GM21381 (cell line): Measurements from ENCODE around the gene TMEFF2.

ENCODE experiments used
- ATAC-seq: cut with Tn5 transposase; IDR thresholded peaks from one replicate; pipeline ENCODE4 v1.9.1; 2021; ENCODE audit warnings: mild to moderate bottlenecking, moderate library complexity; ENCODE audit not compliant: unreplicated experiment

The TMEFF2 gene

GRCh38 chr2:192070099-192070498 lies 124.6 kb downstream of the TMEFF2 start:
- ATAC-seq, result no peak

GRCh38 chr2:192069417-192069816 lies 125.3 kb downstream of the TMEFF2 start:
- ATAC-seq, result no peak

DNA sequence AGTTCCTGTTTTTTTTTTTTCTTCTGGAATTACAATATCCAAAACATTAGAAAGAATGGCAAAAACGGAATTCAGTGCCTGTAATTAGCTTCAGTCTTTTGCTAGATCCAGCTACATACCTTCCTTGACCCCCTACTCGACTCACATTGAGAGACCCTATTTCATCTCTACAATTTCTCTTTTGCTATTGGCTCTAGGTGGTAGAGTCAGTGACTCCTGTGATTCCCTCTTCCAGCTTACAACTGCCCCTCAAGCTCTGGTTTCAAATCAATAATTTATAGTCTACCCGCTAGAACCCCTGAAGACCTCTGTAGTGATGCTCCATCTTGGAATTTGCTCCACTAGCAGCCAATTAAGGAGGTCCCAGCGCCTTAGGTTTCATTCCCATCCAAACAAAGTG lies 125.8 kb downstream of the TMEFF2 start:
- no peak for ATAC-seq

DNA sequence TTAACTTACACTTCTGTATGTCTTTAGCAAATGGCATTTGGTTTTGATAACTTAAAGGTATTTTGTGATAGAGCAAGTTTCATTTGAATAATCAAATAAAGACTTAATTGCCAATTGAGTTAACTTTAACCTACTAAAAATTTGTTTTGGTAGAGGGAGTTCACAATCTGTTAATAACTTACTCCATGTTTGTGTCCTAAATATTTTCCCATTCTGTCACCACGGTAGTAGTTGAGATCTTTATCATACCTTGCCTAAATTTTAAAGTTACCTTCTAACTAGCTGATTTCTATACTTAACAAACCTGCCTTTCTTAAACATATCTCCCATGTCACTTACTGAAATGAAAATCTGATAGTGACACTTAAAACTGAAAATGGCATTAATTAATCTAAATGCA lies 127.1 kb downstream of the TMEFF2 start:
- ATAC-seq, result no peak

DNA sequence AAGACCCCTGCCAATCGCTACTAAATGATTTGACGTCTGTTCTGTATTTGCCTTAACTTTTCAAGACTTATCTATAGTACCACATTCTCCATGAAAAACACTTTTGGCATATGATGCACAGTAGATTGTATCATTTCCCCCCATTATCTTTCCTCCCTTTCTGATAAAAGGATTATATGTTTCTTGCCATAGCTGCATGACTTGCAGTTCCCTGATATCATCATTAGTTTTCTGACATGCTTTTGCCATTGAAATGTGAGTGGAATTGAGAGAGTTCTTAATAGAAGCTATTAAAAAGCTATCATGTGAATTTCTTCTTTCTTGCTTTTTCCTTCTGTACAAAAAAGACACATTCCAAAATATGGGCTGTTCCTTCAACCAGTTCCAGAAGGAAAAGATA lies 130.3 kb downstream of the TMEFF2 start:
- ATAC-seq, result no peak

GRCh38 chr2:192060161-192060560 lies 134.6 kb downstream of the TMEFF2 start:
- no peak for ATAC-seq

DNA sequence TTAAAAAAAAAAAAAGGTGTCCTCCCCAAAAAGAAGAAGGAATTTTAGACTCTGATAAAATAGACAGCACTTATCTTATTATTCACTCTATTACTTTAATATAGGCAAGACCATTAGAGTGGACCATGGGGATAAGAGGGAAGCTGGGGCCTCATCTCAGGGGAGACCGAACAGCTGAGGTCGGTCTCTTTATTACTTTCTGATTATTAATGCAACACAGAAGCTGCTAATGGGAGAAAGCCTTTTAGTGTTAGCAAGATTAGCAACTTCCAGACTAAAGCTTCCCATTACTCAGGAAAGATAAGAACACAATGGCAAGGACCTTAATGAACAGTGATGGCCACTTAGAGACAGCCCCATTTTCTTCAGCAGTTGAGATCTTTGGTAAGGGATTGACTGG lies 135.5 kb downstream of the TMEFF2 start:
- no peak for ATAC-seq

DNA sequence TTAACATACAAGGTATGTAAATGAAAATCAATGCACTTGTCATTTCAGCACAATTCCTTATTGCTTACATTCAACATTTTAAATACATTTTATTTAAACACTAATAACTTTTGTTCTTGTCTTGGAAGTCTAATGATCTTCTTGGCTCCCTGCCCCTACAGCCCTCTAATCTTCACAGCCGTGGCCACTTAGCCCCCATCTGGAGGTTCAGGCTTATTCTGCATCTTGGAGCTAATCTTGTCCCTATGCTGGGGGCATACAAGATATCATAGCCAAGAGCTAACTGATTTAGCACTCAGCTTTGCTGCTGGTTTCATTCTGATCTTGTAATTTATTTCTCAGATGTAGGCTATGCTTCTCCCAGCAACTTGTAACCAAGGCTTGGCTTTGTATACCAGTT lies 140.8 kb downstream of the TMEFF2 start:
- no peak for ATAC-seq

- no peak for ATAC-seq
These were observed 143.2 kb downstream of the TMEFF2 start for GRCh38 chr2:192051533-192051932.

GRCh38 chr2:192049362-192049761 lies 145.4 kb downstream of the TMEFF2 start:
- ATAC-seq, result no peak

DNA sequence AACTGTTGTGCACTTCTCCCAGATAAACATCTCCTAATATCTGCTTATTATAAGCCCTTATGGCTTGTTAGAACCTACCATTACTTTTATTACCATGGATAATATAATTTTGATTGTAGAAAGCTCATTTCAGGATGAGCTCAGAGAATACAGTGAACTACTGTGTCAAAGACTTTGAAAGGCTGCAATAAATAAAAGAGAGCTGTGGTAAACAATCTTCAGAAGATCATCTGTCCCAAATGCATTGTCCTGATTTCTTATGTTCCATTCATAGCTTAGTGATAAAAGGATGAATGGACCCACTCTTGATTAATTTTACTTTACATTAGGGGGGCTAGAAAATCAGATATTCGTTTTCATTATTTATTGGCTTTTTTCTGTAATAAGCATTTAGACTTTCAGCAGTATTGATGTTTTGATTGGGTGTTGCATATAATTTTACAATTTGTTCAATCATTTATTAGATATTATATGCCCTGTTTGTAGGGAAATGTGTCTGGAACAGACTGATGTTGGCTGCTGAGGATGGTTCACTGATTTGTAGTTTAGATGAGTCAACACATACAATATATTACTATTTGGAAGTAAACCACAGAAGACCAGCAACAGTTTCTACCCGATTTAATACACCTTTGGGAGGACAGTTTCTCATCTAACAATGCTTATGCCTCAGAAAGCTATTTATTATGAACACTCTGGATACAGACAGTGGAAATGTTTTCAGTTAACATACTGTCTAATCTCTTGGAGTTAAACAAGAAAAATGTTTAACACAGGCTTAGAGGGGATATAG lies 147.2 kb downstream of the TMEFF2 start:
- ATAC-seq, result no peak

DNA sequence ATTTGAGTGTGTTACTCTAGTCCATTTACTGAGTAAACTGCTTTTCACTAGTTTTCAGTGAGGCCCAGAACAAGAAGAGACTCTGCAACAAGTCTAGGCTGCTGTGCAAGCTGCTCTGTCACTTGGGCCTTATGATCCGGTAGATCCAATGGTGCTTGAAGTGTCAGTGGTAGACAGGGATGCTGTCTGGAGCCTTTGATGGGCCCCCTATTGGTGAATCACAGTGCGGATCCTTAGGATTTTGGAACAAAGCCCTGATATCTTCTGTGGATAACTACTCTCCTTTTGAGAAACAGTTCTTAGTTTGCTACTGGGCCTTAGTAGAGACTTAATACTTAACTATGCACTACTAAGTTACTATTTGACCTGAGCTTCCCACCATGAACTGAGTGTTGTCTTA lies 150.2 kb downstream of the TMEFF2 start:
- ATAC-seq, result no peak

- ATAC-seq, result no peak
These were observed 151.4 kb downstream of the TMEFF2 start for GRCh38 chr2:192043216-192043870.

- ATAC-seq, result no peak
These were observed 152.6 kb downstream of the TMEFF2 start for GRCh38 chr2:192042126-192042525.

DNA sequence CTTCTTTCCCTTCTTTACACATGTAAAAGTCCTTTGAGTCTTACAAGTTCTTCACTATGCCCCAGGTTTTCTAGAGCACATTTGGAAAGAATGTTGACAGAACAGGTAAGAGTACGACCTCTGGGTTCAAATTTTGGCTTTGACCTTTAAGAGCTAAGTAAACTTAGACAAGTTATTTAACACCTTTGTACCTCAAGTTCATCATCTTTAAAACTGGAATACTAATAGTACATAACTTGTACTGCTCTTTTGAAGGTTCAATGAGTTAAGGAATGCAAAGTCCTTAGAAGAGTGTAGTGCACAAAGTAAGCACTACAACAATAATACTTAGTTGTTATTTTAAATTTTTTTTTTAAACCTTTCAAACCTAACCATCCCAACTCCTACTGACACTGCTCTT lies 156.6 kb downstream of the TMEFF2 start:
- ATAC-seq, result no peak

DNA sequence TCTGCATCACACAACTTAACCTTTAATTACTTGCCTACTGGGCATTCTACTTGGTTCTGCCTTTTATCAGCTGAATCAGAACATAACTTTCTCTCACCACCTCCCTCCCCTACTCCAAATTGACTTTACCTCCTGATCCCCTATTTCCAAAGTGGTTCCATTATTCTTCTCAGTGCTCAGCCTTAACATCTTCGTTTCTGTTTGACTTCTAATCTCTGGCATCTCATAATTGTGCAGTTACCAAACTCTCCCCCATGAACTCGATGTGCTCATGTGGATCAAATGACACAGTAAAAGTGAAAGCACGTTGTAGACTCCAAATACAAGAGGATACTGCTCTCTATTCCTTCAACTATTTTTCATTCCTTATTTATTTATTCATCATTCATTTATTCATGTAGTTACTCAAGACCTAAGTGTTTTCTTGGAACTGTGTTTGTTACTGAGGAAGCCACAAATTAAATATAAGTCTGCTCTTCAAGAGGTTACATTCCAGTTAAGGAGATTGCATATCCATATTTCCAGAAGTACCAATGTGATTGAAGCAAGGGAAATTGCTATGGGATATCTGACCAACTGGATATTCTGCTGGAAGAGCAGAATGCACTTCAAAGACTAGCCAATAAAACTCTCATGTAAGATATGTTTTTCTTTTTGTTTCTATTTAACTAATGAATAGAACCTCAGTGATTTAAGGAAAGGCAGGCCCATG lies 158.8 kb downstream of the TMEFF2 start:
- ATAC-seq, result no peak

- no peak for ATAC-seq
These were observed 163.9 kb downstream of the TMEFF2 start for GRCh38 chr2:192030856-192031255.

DNA sequence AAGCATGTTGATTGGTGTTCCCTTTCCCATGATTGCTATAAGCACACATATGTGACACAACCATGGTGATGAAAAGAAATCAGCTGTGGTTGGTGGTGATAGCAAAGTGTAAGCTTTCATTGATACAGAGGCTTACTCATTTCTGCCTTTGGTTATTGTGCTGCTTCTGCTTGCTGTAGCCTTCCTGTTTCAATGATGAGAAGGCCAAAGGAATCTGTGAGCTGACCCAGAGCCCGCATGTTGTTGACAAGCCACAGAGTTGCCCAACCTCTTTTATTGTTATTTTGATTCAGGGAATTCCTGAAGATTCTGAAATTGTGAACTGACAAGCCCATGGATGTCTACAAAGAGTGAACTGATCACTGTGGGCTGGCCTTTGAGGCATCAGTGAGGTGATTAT lies 164.4 kb downstream of the TMEFF2 start:
- ATAC-seq, result no peak

- peak; percentile 63 for ATAC-seq
These were observed 165.6 kb downstream of the TMEFF2 start for GRCh38 chr2:192029089-192029488.

DNA sequence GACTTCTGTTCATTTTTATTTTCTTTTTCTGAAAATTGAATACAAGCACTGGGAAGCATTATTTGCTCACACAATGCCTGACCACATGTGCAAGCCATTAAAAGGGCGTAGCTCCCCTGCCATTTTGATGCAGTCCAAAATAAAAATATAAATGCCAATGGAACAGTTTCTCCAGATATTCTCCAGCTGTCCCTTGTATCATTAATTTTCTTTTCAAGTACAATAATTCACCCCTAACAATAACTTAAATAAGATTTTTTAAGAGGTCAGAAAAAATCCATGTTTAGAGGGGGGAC lies 168.0 kb downstream of the TMEFF2 start:
- no peak for ATAC-seq

GRCh38 chr2:192026059-192026824 lies 168.5 kb downstream of the TMEFF2 start:
- no peak for ATAC-seq
